Stimulated activated CD8-positive, alpha-beta memory T cell treated with anti-CD3 and anti-CD28 coated beads, Interleukin-15, amount 100 ng/mL, for 4 hours (primary cell): ENCODE data around the gene BACH2.
"Not testable (repeated sequence)": the region's sequence is repeated elsewhere in the genome, so short reads cannot be mapped to it uniquely, and the experiment has no call there.

Source experiments
- DNase-seq, 2 donors: peaks; one replicate each; pipeline ENCODE4 v3.0.0-alpha.2; 2020; ENCODE audit warnings: low read depth in 2 of 2

BACH2 gene

DNA sequence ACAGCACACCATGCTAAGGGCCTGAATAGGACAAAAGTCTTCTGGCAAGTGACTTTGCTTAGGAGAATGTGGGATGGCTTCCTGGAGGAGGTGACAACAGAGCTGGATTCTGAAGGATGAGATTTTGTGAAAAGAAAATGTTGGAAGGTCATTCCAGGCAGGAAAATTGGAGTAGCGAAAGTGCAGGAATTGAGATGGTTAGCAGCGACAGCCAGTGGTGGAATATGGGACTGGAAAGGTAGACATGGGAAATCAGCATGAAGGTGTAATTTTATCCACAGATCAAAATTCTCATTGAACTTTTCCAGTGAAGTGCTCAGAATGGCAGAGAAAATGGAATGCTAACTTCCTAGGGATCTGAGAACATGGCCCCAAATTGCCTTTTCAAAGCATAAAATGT lies 5.7 kb upstream of the BACH2 start:
- DNase-seq, result no peak

DNA sequence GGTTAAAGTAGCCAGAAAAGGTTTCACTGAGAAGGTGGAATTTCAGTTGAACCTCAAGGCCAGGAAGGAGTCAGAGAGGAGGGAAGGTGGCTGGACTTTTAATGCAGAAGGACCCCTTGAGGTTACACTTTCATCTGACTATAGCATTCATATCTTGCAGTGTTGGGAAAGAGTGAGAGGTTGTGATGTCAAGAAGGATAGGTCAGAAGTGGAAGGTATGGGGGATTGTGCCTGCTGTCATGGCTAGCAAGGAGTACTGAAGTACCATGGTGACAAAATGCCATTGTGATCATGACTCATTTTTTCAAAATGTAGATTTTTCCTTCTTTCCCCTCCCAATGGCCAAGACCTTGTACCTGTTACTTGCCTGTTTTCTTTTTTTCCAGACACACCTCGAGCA lies 5.2 kb upstream of the BACH2 start:
- DNase-seq, result no peak

DNA sequence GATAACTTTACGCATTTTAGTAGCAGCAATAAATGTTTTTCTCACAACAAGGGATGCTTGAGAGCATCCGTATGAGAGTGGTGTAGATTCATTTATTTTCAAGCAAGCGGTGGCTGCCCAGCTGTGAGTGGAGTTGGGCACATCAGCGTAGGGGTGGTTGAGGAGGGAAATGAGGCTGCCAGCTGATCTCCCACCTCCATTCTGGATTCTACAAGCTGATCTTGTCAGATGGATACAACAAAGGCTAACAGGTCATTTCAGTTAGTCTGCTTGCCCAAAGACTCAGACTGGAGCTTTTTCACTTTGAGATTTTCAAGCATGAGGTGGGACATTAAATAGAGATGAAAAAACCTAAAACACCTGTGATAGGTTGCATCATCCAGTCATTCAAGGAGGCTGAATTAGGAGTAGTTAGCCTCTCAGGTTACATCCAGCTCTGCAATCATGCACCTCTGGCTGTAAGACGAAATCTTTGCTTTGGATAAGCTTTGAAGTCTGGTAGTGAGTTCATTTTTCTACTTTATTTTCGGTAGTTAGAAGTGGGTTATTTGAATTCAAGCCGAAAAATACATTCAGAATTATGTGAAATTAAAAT lies 1.9 kb upstream of the BACH2 start:
- no peak for DNase-seq

DNA sequence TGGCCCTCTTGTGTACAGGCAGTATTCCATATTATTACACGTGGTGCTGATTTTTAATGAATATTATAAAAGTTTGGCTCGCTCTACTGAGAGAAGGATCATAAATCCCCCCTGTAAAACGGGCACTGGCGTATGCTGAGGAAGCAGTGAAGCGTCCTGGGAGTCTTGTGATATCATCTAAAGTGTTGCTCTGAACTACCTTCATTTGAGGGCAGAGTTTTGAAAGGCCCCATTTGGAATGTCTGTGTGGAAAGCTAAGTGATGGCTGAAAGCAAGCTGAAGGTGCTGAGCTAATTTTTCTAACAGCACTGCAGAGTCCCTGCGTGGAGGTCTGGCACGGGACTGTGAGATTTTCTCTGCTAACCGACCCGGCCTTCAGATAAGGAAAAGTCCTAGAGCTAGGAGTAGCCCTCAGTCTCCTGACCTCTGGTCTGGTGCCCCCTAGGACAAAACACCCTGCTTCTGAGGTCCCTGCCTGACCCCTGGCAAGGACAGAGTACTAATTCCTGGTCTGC lies 1.3 kb upstream of the BACH2 start:
- DNase-seq, result no peak

DNA sequence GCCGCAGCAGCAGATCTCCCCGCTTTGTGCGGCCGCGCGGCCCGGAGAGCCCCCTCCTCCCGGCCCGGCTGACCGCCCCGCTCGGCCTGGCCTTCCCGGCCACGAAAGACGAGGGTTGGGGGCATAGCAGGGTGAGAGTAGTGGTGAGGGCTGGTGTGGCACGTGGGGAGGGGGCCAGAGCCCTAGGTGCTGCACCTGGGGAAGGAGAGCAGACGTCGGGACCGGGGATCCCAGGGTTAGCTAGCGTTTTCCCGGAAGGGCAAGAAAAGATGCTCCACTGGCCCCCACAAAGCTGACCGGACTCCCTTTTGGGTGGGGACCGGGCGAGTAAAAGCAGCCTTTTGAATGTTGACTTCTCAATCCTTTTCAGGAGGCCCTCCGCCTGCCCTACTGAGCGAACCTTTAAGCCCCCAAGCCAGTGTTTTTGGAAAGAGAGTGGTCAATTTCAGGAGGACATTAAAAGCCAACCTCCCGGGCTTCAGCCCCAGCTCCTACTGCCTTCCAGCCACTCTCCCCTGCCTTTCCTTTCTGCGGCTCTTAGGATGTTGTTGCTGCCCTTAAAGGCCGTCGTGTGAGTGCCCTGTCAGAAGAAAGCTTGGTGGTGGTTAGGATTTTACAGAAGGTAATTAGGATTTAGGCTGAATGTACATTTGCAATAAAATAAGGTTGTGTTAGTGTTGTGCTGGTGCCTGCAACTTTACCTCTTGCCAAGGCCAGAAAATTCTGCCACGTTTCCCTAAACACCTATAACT lies 648 bp upstream of the BACH2 start:
- DNase-seq, result no peak

GRCh38 chr6:90295854-90296340 lies 746 bp downstream of the BACH2 start:
- peak; percentile 38 to 39 for DNase-seq

DNA sequence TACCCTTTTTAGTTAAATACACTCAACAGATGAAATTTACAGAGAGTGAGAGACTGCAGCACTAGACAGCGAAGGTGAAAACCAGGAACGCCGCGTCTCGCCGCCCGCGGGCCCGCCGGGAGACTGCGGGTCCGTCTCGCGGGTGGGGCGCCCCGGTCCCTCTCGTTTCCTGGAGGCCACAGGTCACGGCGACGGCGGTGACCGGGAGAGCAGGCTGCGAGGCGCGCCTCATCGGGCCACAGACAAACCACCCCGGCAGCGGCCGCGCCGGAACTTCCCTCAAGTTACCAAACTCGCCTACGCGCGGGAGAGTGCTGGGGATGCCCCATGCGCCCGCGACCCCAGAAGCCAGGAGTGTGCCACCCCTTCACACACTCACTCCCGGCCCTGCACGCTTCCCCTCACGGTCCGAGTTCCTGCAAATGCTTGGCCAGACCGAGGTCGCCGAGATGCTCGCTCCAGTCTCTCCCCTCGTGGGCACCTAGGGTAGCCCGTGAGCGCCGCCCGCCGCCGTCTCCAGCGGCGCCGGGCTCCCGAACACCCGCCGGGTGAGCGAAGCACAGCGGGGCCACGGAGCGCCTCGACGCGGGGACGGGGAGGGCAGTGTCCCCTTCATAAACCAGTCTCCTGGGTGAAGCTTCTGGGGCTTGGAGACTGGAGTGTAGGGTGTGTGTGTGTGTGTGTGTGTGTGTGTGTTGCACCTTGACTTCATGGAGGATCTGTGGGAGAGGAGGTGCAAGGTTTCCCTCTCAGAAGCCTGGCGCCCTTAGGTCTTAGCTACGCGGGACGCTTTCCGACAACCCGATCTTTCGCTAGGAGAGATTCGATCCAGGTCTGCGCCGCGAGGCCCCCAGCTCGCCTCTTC lies 1.4 kb downstream of the BACH2 start:
- DNase-seq, result peak; percentile 71 to 78

DNA sequence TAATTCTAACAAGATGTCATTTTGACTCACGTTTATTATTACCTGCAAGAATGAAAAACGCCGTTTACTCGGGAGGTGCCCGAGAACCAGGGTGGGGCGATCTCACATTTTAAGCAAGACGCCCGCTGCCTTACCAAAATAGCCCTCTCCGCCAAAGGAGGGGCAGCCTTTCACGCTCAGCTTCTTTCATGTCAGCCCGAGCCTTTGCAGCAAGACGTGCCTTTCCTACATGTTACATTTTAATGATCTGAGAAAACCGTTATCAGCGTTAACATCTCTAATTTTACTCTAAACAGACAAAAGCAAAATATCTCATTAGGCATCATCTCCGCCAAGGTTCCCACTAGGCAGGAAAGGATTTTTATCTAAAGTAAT lies 2.0 kb downstream of the BACH2 start:
- no peak for DNase-seq

DNA sequence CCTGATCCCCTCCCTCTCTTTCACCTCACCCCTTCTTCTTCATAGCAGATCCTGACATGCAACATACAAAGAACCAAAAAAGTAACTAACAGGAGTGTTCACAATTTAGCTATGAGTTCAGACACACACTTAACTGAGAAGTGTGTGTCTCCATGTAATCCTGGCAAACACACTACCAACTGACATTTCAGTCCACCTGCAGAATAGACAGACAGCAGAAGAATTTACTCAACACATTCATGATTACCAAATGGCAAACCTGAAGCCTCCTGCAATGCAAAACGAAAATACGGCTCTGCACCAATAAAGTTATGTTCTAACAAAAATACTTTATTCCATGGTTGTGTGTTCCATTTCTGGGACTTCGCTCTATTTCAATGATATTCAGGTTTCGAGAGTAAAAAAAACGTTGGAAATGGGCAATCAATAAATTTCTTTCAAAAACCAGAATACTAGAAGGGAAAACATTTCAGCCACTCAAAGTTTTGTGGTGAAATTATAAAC lies 2.6 kb downstream of the BACH2 start:
- no peak for DNase-seq

GRCh38 chr6:90293319-90293953 lies 3.2 kb downstream of the BACH2 start:
- DNase-seq, result no peak

GRCh38 chr6:90291565-90291964 lies 5.1 kb downstream of the BACH2 start:
- DNase-seq, result no peak

GRCh38 chr6:90290811-90291420 lies 5.7 kb downstream of the BACH2 start:
- DNase-seq, result no peak

- no peak for DNase-seq
These were observed 6.7 kb downstream of the BACH2 start for GRCh38 chr6:90289902-90290301.

GRCh38 chr6:90288404-90288803 lies 8.2 kb downstream of the BACH2 start:
- no peak for DNase-seq

DNA sequence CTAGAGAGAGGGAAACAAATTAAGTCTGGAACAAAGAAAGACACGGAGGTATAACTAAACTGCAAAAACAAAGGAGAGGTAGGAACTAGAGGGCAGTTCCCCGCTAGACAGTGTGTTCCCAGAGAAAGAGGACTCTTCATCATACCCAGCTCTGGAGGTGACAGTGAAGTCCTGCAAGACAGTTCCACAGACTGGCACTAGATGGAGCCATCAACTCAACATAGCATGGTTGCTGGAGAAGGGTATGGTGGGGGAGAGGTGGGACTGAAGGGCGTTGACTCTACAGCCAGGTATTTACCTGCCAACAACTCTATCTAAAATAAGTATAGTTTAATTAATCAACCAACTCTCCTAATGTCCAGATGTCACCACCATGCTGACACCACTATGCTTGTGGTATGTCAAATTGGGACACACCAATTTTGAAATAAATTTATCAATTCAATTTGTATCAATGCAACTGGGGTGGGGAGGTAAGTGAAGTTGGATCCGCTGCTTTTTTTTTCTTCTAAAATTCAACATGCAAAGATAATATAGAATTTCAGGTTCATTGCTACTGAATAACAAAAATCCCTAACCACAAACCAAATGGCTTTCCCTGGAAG lies 9.7 kb downstream of the BACH2 start:
- peak in 1 of 2 donors; percentile 34 for DNase-seq

DNA sequence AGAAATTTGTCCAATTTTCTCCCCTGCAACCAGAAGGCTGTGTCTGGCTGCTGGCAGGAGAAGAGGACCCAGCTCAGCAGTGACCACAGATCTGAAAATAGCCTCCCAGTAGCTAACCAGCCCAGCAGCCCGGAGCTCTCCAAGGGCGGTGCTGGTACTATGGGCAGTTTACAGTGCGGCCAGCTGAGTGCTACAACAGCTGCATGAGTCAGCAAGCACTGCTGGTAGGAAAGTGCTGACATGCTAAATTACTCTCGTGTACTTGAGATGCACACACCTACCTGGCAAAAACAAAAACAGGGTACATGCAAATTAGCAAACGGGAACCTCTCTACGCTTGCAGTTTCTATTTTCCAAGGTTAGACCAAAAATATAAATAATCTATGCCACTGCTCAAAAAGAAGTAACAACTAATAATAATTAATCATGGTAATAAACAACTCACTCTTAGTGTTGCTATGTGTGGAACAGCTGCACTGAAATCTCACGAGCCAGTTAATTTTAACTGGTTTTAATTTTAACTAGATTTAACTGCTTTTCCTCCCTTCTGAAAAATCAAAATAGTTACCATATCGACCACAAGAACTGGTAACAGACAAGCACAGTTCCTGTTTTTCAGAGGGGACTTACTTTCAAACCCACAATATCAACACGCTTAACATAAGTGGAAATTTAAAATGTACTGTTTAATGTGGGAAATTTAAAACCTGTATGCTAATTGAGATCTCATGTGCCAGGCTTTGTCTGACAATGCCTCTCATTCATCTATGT lies 10.8 kb downstream of the BACH2 start:
- peak in 1 of 2 donors; percentile 22 for DNase-seq

GRCh38 chr6:90285042-90285481 lies 11.6 kb downstream of the BACH2 start:
- no peak for DNase-seq

- DNase-seq, result peak; percentile 30 to 44
These were observed 12.2 kb downstream of the BACH2 start for GRCh38 chr6:90284236-90285041.

DNA sequence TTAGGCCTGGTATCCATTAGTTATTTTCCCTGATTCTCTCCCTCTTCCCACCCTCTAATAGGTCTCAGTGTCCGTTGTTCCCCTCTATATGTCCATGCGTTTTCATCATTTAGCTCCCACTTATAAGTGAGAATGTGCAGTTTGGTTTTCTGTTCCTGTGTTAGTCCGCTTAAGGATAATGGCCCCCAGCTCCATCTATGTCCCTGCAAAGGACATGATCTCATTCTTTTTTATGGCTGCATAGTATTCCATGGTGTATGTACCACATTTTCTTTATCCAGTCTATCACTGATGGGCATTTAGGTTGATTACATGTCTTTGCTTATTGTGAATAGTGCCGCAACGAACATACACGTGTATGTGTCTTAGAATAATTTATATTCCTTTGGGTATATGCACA lies 14.4 kb downstream of the BACH2 start:
- DNase-seq, result not testable (repeated sequence)
